HL-60/S4 treated with retinoic acid at 250 ng/mL for 4 days and 3 days (cell line): ENCODE data around the gene SLC18A3.

Source experiments
- in situ Hi-C: fragments of 300-500 bp; cut with MboI; formaldehyde crosslinking; loops from 2 replicates; pipeline ENCODE4 v1.7.0; 2022; ENCODE audit warnings: low sequenced_read_pairs

Gene SLC18A3

DNA sequence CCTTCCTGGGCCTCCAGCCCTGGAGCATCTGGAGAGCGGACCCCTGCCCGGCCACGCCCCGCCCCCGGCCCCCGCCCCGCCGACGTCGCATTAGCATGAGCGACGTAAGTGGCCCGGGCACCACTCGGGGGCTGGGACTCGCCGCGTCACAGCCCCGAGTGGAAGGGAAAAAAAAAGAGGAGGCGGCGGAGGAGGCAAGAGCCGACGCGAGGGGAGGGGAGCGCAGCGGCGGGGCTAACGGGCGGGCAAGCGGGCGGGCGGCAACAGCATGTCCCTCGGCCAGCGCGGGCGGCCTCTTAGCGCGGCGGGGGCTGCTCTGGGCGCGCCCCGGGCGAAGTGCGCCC, at the start of gene SLC18A3:
SLC18A3 (plus strand) TSS at position 197 of the 344 bp plus-strand sequence. CDS start 431 bp downstream, outside the sequence.
- in situ Hi-C loops, result no loop called here

DNA sequence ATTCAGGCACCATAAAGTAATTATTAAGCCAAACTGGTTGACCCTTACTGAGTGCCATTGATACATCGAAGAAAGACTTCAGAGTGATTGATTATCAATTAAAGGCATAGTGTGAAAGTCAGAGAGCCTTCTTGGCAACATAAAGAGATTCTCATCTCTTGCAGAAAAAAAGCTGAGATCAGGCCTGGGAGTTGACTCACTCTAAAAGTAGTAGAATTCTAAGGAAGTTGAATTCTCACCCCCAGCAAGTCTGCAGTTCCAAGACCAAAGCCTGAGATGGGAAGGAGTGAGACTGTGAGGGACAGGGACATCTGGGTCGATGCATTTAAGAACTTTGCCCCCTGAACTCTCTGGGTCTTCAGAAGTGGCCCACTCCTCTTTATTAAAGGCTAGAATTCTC, 49.6 kb upstream of the SLC18A3 start:
- in situ Hi-C loops, result no loop called here

DNA sequence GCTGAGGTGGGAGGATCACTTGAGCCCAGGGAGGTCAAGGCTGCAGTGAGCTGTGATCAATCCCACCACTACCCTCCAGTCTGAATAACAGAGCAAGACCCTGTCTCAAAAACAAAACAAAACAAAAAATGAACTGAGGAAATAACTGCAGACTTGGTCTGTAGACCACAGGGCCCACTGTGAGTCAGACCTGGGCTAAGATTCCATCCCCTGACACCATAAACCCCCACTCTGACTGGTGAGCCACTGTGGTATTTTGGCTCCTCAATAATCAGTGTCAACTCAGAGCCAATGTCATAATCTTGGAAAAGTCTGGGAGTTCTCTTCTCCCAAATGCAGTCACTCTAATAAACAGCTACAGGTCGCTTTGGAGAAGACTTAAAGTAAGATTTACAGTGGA, 47.2 kb upstream of the SLC18A3 start:
- in situ Hi-C loops, result no loop called here

DNA sequence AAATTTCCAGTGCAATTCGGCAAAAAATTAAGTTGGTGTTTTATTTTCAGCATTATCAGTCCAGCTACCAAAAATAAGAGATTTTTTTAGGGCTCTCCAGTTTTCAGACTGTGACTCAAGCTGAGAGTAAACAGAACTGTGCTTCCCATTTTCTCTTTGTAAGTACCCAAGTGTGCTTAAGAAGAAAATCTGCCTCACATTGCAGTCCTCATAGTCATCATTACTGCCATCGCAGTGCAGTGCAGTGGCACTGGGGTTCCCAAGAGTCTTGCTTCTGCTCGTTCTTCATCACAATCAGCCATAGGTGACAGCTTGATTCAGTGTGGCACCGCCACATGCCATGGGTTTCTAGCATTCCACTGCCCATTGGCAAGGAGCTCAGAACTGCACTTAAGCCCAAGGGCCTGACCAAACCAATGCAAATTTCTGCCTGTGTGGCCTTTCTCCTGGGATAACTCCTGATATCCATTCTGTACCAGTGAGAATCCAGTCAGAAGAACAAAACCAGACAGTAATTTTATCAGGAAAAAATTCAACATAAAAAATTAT, 45.6 kb upstream of the SLC18A3 start:
- in situ Hi-C loops, result no loop called here

DNA sequence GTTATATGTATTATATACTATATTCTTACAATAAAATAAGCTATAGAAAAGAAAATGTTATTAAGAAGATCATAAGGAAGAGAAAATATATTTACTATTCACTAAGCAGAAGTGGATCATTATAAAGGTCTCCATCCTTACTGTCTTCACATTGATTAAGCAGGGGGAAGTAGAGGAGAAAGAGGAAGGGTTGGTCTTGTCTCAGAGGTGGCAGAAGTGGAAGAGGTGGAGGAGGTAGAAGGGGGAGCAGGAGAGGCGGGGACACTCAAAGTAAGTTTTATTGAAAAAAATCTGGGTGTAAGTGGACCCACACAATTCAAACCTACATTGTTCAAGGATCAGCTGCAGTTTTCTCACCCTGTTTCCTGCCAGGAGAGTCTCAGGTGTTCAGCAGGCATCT, 42.3 kb upstream of the SLC18A3 start:
- in situ Hi-C loops, result no loop called here

DNA sequence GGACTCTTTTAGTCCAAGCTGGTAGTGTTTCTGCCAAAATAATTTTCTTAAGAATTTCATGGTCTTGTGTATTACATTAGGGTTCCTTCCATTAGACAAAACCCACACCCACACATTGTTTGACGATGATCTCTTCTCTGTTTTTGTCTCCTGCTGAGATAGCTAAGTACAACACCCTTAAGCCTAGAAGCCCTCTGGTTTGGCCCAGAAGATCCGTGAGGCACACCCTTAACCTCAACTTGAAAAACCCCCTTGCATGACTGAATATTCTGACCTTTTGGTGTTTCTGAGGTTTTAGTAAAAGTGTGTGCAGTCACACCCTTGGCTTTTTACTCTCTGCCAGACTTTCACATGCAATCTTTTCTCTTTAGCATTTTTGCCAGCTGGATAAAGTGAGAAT, 41.9 kb upstream of the SLC18A3 start:
- in situ Hi-C loops, result no loop called here

DNA sequence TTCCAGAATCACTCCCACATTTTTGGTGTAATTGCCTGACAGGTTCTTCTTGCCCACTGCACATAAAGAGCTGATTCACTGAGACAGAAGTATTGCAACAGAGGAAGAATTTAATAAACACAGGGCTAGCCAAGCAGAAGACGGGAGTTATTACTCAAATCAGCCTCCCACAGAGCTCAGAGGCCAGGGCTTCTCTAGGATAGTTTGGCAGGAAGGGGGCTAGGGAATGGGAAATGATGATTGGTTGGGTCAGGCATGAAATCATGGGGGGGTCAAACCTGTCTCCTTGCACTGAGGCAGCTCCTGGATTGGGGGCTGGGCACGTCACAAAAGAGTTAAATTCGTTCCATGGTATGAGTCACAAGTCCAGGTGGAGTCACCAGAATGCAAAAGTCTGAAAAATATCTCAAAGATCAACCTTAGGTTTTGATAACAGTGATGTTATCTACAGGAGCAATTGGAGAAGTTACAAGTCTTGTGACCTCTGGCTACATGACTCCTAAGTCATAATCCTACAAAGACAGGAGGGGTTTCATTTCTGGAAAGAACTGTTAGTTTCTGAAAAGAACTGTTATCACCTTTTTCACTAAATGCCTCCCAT, 41.0 kb upstream of the SLC18A3 start:
- in situ Hi-C loops, result no loop called here

DNA sequence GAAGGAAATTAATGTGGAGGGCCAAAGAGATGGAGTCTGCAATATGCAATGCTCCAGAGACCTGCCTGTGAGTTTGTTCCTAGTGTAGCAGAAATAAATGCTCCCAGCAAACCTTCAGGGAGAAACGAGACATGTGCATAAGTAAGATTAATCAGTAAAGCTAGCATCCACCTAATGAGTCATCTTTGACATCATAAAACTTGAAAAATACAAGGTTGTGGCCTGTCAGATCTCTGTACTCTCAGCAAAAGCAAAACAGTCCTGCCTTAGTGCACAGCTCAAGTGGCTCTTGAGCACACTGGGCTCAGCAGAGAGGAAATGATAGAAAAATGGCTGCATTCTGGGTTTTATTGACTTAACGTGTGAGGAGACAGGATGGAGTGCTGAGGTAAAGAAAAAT, 38.7 kb upstream of the SLC18A3 start:
- in situ Hi-C loops, result no loop called here

DNA sequence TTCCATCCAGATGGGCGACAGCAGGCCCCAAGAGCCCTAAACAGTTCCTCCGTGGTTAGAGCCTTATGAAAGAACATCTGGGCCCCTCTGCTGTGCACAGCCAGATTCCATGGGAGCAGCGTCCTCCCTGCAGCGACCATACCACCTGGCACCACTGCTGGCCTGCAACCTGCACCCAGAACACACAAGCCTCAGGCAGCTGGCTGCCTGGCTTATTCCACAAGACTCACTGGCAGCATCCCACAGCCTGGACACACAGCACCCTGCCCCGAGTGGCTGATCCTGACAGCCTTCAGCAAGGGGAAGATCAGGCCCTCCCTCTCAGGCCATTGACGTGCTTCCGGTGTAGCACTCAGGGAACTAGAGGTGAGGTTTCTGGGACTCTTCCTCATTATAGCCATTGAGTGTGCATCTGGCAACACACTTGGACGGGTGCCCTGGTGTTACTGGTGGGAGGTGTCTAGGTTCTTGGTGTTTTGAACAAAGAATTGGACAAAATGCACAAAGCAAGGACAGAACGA, 37.5 kb upstream of the SLC18A3 start:
- in situ Hi-C loops, result no loop called here

DNA sequence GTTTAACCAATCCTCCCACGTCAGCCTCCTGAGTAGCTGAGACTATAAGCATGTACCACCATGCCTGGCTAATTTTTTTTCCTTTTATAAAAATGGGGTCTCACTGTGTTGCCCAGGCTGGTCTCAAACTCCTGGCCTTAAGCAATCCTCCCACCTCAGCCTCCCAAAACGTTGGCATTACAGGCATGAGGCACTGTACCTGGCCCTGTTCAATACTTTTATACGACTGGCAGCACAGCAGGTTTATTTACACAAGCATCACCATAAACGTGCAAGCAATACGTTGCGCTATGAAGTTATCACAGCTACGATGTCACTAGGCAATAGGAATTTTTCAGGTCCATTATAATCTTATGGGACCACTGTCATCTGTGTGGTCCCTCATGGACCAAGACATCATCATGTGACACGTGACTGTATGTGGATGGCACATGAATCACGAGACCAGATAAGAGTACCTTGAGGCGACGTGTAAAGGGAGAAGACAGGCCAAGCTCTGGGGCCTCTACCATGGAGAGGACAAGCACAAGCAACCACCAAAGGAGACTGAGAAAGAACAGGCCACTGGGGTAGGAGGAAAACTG, 34.5 kb upstream of the SLC18A3 start:
- in situ Hi-C loops, result loop anchor here (25.0 kb wide), 1 partner anchor 662 kb away; no protein-coding TSS in a partner anchor

DNA sequence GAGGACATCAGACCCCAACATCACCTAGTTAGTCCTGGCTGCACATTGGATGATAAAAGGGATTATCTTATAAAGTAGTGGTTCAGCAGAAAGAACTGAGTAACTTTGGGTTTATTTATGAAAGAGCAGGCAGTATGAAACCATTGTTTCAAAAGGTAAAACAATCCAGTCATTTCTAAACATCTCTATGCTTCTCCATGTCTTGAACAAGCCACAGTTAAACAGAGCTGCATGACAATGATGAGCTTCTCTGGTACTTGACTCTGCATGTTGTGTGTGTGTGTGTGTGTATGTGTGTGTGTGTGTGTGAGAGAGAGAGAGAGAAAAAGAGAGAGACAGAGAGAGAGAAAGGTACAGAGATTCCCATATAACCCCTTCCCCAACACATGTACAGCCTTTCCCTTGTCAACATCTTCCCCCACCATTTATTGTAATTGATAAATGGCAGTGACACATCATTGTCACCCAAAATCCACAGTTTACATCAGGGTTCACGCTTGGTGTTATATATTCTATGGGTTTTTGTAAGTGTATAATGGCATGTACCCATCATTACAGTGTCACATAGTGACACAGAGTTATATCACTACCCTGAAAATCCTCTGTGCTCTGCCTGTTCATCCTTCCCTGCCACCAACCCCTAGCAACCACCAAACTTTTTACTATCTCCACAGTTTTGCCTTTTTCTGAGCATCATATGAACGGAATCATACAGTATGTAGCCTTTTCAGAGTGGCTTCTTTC, 32.8 kb upstream of the SLC18A3 start:
- in situ Hi-C loops, result loop anchor here (25.0 kb wide), 1 partner anchor 660 kb away; no protein-coding TSS in a partner anchor

DNA sequence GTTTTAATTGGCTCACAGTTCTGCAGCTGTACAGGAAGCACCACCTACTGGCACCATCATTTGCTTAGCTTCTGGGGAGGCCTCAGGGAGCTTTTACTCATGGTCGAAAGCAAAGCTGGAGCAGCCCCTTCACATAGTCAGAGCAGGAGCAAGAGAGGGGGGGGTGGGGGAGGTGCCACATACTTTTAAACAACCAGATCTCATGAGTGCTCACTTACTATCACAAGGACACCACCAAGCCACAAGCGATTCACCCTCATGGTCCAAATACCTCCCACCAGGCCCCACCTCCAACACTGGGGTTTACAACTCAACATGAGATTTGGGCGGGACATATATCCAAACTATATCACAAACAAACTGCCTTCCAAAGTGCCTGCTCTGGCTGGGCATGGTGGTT, 31.7 kb upstream of the SLC18A3 start:
- in situ Hi-C loops, result loop anchor here (25.0 kb wide), 1 partner anchor 659 kb away; no protein-coding TSS in a partner anchor

DNA sequence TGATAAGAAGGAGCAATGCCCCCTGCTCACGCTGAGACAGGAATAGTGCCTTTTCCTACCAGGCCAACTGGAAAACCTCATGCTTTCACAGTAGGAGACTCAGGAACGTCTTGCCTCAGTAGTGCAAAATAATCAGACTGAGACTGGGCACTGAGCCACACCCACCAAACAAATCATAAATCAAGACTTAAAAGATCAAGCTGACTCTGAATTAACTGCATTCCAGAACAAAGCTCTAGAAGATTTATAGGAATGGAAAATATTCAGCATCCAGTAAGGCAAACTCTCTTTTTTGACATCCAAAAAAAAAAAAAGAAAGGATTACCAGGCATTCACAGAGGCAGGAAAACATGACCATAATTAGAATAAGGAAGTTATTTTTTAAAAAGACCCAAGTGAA, 30.5 kb upstream of the SLC18A3 start:
- in situ Hi-C loops, result loop anchor here (25.0 kb wide), 1 partner anchor 658 kb away; no protein-coding TSS in a partner anchor

DNA sequence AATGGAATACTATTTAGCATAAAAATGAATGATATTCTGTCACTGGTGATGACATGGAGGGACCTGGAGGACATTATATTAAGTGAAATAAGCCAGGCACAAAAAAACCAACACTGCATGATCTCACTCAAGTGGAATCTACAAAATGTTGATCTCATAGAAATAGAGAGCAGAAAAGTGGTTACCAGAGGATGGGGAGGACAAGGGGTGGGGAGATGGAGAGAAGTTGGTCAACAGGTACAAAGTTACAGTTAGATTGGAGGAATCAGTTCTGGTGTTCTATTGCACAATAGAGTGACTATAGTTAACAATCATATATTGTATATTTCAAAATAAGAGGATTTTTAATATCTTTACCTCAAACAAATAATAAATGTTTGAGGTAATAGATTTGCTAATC, 24.7 kb upstream of the SLC18A3 start:
- in situ Hi-C loops, result loop anchor here (25.0 kb wide), 1 partner anchor 652 kb away; no protein-coding TSS in a partner anchor

DNA sequence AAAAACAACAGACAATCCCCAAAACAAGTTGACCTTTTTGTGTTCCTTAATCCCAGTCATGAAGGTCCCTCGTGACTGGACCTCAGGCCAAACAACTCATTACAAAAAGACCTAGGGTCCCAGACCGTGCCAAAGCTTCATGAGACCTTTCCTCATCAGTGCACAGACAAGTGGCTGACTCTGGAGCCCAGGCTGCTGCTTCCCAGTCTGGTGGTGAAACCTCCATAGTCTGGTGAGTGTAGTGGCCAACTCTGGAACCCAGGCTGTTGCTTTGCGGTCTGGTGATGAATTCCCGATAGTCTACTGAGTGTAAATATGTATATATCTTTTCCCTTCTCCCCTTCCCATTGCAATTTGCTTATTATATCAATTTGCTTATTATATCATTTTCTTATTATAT, 22.1 kb upstream of the SLC18A3 start:
- in situ Hi-C loops, result loop anchor here (25.0 kb wide), 1 partner anchor 649 kb away; no protein-coding TSS in a partner anchor

DNA sequence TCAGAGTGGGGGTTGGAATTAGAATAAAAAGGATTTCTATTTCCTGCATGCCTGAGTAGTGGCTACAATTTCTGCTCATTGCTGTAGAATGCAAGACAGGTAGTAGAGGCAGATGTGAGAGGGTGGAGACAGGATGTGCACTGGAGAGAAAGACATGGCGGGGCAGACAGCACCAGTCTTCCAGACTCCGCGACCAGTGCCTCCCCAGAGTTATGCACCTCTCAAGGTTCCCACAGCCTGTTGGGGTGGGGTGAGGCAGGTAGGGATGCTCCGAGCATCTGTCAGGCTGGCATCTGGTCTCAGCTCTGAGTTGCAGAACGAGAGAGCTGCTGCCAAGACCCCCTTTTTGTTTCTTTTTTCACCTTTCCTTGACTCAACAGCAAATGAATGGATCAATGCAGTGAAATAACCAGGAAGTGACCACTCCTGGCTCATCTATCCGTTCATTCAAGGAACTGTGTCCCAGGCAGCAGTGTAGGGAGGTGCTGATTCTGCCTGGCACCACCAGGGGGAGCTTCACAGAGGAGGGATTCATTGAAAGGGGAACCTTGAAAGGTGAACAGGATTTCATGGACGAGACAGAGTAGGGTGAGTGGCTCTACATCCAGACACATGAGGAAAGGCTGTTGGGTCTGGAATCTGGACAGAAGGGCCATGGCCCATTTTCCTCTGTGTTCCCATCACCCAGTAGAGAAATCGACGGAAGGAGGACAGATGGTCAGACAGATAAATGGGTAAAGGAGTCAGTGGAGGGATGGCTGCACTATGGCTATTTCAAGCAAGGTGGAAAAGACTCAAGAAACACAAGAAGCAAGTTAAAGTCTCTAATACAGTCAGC, 17.2 kb upstream of the SLC18A3 start:
- in situ Hi-C loops, result loop anchor here (25.0 kb wide), 1 partner anchor 644 kb away; no protein-coding TSS in a partner anchor

DNA sequence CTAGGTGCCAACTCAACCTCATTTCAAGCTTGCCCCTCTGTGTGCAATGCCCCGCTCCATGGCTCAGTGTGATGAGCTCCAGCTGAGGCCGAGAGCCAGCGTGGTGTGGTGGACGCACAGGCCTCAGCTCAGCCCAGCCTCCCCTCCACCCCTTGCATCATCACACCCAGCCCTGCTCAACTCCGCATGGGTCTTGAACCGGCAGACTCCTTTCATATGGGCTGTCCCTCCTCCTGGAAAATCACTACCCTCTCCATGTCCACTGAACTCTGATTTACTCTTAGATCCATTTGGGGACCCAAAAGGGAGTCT, 16.6 kb upstream of the SLC18A3 start:
- in situ Hi-C loops, result loop anchor here (25.0 kb wide), 1 partner anchor 644 kb away; no protein-coding TSS in a partner anchor

DNA sequence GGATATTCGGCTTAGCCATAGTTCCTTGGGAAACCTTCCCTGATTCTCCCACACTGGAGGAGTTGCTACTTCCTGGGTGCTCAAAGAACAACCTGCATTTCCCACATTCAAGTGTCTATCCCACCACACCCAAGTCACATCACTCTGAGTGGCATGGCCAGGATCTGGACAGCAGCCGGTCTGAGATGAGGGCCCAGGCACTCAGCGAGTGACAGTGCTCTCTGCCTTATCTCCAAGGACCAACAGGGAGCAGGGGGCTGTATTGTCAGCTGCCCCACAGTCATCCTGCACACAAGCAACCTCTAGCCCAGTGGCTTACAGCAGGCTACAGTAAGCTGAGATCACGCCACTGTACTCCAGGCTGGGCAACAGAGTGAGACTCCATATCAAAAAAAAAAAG, 16.1 kb upstream of the SLC18A3 start:
- in situ Hi-C loops, result loop anchor here (25.0 kb wide), 1 partner anchor 643 kb away; no protein-coding TSS in a partner anchor

DNA sequence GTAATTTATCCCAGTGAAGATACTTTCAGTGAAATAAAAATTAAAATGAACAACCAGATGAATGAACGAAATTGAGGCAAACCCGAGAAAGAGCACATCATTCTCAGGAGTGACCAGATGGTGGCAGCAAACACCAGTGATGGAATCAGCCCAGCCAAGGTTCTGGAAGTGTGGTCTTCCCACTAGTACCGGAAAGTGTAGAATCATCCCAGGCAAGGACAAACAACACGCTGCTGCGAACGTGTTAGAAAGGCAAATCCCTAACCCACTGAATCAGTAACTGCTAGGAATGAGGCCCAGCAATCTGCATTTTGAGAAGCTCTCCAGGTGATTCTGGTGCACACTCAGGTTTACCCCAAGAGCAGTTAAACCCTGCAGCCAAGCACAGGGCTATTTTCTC, 15.5 kb upstream of the SLC18A3 start:
- in situ Hi-C loops, result loop anchor here (25.0 kb wide), 1 partner anchor 643 kb away; no protein-coding TSS in a partner anchor

DNA sequence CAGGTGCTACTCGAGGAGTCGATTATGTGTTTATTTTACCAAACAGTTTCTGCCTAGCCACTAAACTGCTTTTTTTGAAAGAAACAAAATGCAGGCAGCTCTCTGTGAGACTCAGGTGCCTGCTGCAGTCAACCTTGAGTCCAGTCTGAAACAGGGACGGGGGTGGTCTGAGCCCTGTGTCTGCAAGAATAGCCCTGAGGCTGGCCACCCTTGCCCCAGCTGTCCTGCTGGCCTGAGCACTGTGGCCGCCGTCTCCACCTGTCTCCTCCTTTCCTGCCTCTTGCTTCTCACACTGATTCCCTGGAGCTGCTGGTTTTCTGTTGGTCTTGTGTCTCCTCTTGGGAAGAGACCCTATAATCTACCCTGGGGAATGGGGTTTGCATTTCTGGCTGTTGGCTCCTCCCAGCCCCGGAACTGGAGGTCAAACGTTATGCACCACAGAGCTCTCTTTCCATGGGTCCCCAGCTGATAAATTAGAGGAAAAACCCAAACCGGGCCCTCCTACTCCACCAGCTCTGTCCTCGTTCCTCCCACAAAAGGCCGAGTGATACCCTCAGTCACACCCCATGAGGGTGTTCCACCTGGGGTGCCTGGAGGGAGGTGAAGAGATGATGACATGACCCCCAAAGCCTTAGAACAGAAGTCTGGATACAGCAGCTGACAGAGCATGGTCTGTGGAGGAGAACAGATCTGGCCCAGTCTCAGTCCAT, 15.0 kb upstream of the SLC18A3 start:
- in situ Hi-C loops, result loop anchor here (25.0 kb wide), 1 partner anchor 642 kb away; no protein-coding TSS in a partner anchor
